CD4-positive, CD25-positive, alpha-beta regulatory T cell (primary cell): Measurements from ENCODE around the gene NUDT19. TPM values are rescaled to one million over a fixed set of nuclear protein-coding genes. Genes with fewer than 3 reads are reported as not detected.

ENCODE experiments used
- ATAC-seq, 2 donors: fragments of 150-1000 bp; cut with Tn5 transposase; one replicate each; pipeline ENCODE4 v1.10.0; 2021; ENCODE audit warnings: low read depth in 2 of 2, moderate number of reproducible peaks in 2 of 2, moderate library complexity in 1 of 2
- DNase-seq, 3 donors: peaks; one replicate each; pipeline versions ENCODE4 v3.0.0 to v3.0.0-alpha.2; 2012 to 2022; ENCODE audit warnings: mixed read lengths in 1 of 3
- H3K27ac ChIP-seq: one replicate; pipeline ENCODE4 v1.7.0; 2013; ENCODE audit warnings: mild to moderate bottlenecking, low read length; ENCODE audit not compliant: insufficient read depth, poor library complexity, severe bottlenecking
- H3K27me3 ChIP-seq: one replicate; pipeline ENCODE4 v1.7.0; 2013; ENCODE audit warnings: low read length; ENCODE audit not compliant: control insufficient read depth, insufficient read depth
- H3K36me3 ChIP-seq: one replicate; pipeline ENCODE4 v1.7.0; 2013; ENCODE audit warnings: mild to moderate bottlenecking, low read length, moderate library complexity; ENCODE audit not compliant: control insufficient read depth, insufficient read depth
- H3K4me1 ChIP-seq: 2 replicates; pipeline ENCODE4 v1.7.0; 2013; ENCODE audit warnings: mild to moderate bottlenecking, low read length; ENCODE audit not compliant: insufficient read depth, control insufficient read depth, poor library complexity, severe bottlenecking
- H3K4me3 ChIP-seq: one replicate; pipeline ENCODE4 v1.7.0; 2013; ENCODE audit warnings: low read depth, mild to moderate bottlenecking, low read length, moderate library complexity
- H3K9me3 ChIP-seq, 2 experiments: 1 replicate in 1 of 2; 2 replicates in 1 of 2; pipeline ENCODE4 v1.7.0; 2013; ENCODE audit warnings: low read length in 2 of 2, mild to moderate bottlenecking in 1 of 2, moderate library complexity in 1 of 2; ENCODE audit not compliant: control insufficient read depth in 2 of 2
- H3K27ac Mint-ChIP-seq, 3 donors: one replicate each; pipeline ENCODE4 v1.8.0; 2020 to 2022; ENCODE audit warnings: mild to moderate bottlenecking in 3 of 3, mixed read lengths in 3 of 3, moderate library complexity in 2 of 3
- H3K27me3 Mint-ChIP-seq: one replicate; pipeline ENCODE4 v1.8.0; 2022; ENCODE audit warnings: mild to moderate bottlenecking, mixed read lengths
- H3K36me3 Mint-ChIP-seq: one replicate; pipeline ENCODE4 v1.8.0; 2020; ENCODE audit warnings: mixed read lengths
- H3K4me1 Mint-ChIP-seq, 4 donors: one replicate each; pipeline ENCODE4 v1.8.0; 2020 to 2022; ENCODE audit warnings: mixed read lengths in 4 of 4, mild to moderate bottlenecking in 1 of 4
- H3K4me3 Mint-ChIP-seq, 4 donors: one replicate each; pipeline ENCODE4 v1.8.0; 2020 to 2022; ENCODE audit warnings: mild to moderate bottlenecking in 4 of 4, mixed read lengths in 4 of 4, moderate library complexity in 3 of 4
- H3K9me3 Mint-ChIP-seq, 7 donors: one replicate each; pipeline ENCODE4 v1.8.0; 2020 to 2022; ENCODE audit warnings: mixed read lengths in 7 of 7, mild to moderate bottlenecking in 3 of 7, moderate library complexity in 2 of 7
- polyA plus RNA-seq, 4 donors: library from polyadenylated mRNA; unstranded; fragments of 300-500 nt; fragmentation: Illumina TruSeq; gene quantifications; one replicate each; pipeline ENCODE4 v1.2.3, GENCODE V29; 2021
- total RNA-seq: library from RNA; stranded (reverse); gene quantifications from one replicate; pipeline ENCODE4 v1.2.3, GENCODE V29; 2022

The NUDT19 gene
- total and polyA plus RNA-seq, 5 donors from 2014 or later: 3.1 to 7.3 (median 4.2) TPM

- H3K27ac ChIP-seq: no peak overlapping the region
- no peak overlapping the region for H3K27ac Mint-ChIP-seq
- DNase-seq (no peak), ATAC-seq (no peak)
- no peaks in the 10 kb centered on the region for H3K27me3 Mint-ChIP-seq
- peaks cover 14% of the 10 kb centered on the region for H3K36me3 Mint-ChIP-seq
- H3K9me3 ChIP-seq: no peaks in the 10 kb centered on the region
- H3K4me1 ChIP-seq: no peaks in the 10 kb centered on the region
- H3K4me3 ChIP-seq: no peak overlapping the region
- no peaks in the 10 kb centered on the region for H3K27me3 ChIP-seq
- no peaks in the 10 kb centered on the region for H3K9me3 Mint-ChIP-seq
- no peak overlapping the region for H3K4me3 Mint-ChIP-seq
- peaks cover 0 to 3% (median 0%) of the 10 kb centered on the region in 4 donors for H3K4me1 Mint-ChIP-seq
- peaks cover 15% of the 10 kb centered on the region for H3K36me3 ChIP-seq
These were observed 25.9 kb downstream of the NUDT19 start for GRCh38 chr19:32717496-32717895.

GRCh38 chr19:32718286-32718685 is 26.7 kb downstream of the NUDT19 start:
- ATAC-seq (no peak), DNase-seq (no peak)
- Histone ChIP-seq H3K9me3 (no peaks in the 10 kb centered on the region), H3K4me1 (no peaks in the 10 kb centered on the region), H3K4me3 (no peak overlapping the region), H3K27ac (no peak overlapping the region), H3K36me3 (peaks cover 9% of the 10 kb centered on the region), H3K27me3 (no peaks in the 10 kb centered on the region)
- peak overlapping the region in 1 of 3 donors; percentile 61 for H3K27ac Mint-ChIP-seq
- no peaks in the 10 kb centered on the region for H3K27me3 Mint-ChIP-seq
- H3K4me3 Mint-ChIP-seq: no peak overlapping the region
- H3K4me1 Mint-ChIP-seq: peaks cover 0 to 3% (median 0%) of the 10 kb centered on the region in 4 donors
- H3K9me3 Mint-ChIP-seq: no peaks in the 10 kb centered on the region
- H3K36me3 Mint-ChIP-seq: peaks cover 13% of the 10 kb centered on the region

GRCh38 chr19:32719611-32720059 is 28.0 kb downstream of the NUDT19 start, which contains the start of gene TDRD12:
TSS of gene TDRD12 (plus strand) at chr19:32719767. CDS start at chr19:32720073, 306 bp downstream.
- no peak within 1 kb of the TSS for H3K27ac ChIP-seq
- no peaks in the 10 kb centered on the region for H3K4me1 ChIP-seq
- no peaks in the 10 kb centered on the region for H3K9me3 ChIP-seq
- DNase-seq (no peak), ATAC-seq (no peak)
- peaks cover 3% of the 10 kb centered on the region for H3K36me3 ChIP-seq
- Mint-ChIP-seq H3K4me3 (no peak within 1 kb of the TSS), H3K9me3 (no peaks in the 10 kb centered on the region), H3K36me3 (peaks cover 8% of the 10 kb centered on the region), H3K4me1 (peaks cover 0 to 3% (median under 1%) of the 10 kb centered on the region in 4 donors), H3K27me3 (no peaks in the 10 kb centered on the region), H3K27ac (peak within 1 kb of the TSS in 1 of 3 donors; percentile 32)
- H3K27me3 ChIP-seq: no peaks in the 10 kb centered on the region
- H3K4me3 ChIP-seq: no peak within 1 kb of the TSS

- peaks cover 0 to 3% (median 0%) of the 10 kb centered on the region in 4 donors for H3K4me1 Mint-ChIP-seq
- no peak overlapping the region for H3K4me3 Mint-ChIP-seq
- ATAC-seq: no peak
- H3K27ac Mint-ChIP-seq: no peak overlapping the region
- no peaks in the 10 kb centered on the region for H3K4me1 ChIP-seq
- H3K9me3 Mint-ChIP-seq: no peaks in the 10 kb centered on the region
- H3K27me3 Mint-ChIP-seq: no peaks in the 10 kb centered on the region
- H3K27me3 ChIP-seq: no peaks in the 10 kb centered on the region
- H3K9me3 ChIP-seq: no peaks in the 10 kb centered on the region
- no peak overlapping the region for H3K27ac ChIP-seq
- H3K4me3 ChIP-seq: no peak overlapping the region
- peaks cover 3% of the 10 kb centered on the region for H3K36me3 ChIP-seq
- no peak for DNase-seq
- H3K36me3 Mint-ChIP-seq: peaks cover 5% of the 10 kb centered on the region
These were observed 28.8 kb downstream of the NUDT19 start for GRCh38 chr19:32720216-32720935.

GRCh38 chr19:32720936-32721250 is 29.3 kb downstream of the NUDT19 start:
- H3K36me3 Mint-ChIP-seq: peaks cover 5% of the 10 kb centered on the region
- DNase-seq (no peak), ATAC-seq (no peak)
- no peaks in the 10 kb centered on the region for H3K9me3 ChIP-seq
- H3K27me3 Mint-ChIP-seq: no peaks in the 10 kb centered on the region
- H3K27ac ChIP-seq: no peak overlapping the region
- peaks cover 0 to 3% (median 0%) of the 10 kb centered on the region in 4 donors for H3K4me1 Mint-ChIP-seq
- no peak overlapping the region for H3K27ac Mint-ChIP-seq
- H3K4me1 ChIP-seq: no peaks in the 10 kb centered on the region
- no peaks in the 10 kb centered on the region for H3K27me3 ChIP-seq
- H3K9me3 Mint-ChIP-seq: no peaks in the 10 kb centered on the region
- H3K4me3 ChIP-seq: no peak overlapping the region
- peaks cover 3% of the 10 kb centered on the region for H3K36me3 ChIP-seq
- no peak overlapping the region for H3K4me3 Mint-ChIP-seq

GRCh38 chr19:32735936-32736335 is 44.3 kb downstream of the NUDT19 start:
- peaks cover 0 to 3% (median 0%) of the 10 kb centered on the region in 4 donors for H3K4me1 Mint-ChIP-seq
- no peak overlapping the region for H3K27ac Mint-ChIP-seq
- no peak for DNase-seq
- H3K4me3 Mint-ChIP-seq: no peak overlapping the region
- no peak overlapping the region for H3K27ac ChIP-seq
- peaks cover 0 to 2% (median 0%) of the 10 kb centered on the region in 7 donors for H3K9me3 Mint-ChIP-seq
- no peaks in the 10 kb centered on the region for H3K36me3 Mint-ChIP-seq
- H3K9me3 ChIP-seq: no peaks in the 10 kb centered on the region
- no peak overlapping the region for H3K4me3 ChIP-seq
- no peaks in the 10 kb centered on the region for H3K4me1 ChIP-seq
- peaks cover 4% of the 10 kb centered on the region for H3K27me3 Mint-ChIP-seq
- no peaks in the 10 kb centered on the region for H3K36me3 ChIP-seq
- no peak for ATAC-seq
- peaks cover 2% of the 10 kb centered on the region for H3K27me3 ChIP-seq

GRCh38 chr19:32743021-32743420 is 51.4 kb downstream of the NUDT19 start:
- Histone ChIP-seq H3K36me3 (no peaks in the 10 kb centered on the region), H3K4me1 (peaks cover 11% of the 10 kb centered on the region), H3K27me3 (peaks cover 2% of the 10 kb centered on the region), H3K9me3 (no peaks in the 10 kb centered on the region), H3K27ac (no peak overlapping the region), H3K4me3 (no peak overlapping the region)
- Mint-ChIP-seq H3K27ac (no peak overlapping the region), H3K4me3 (no peak overlapping the region), H3K4me1 (peaks cover 0 to 8% (median 4%) of the 10 kb centered on the region in 4 donors), H3K9me3 (peaks cover 0 to 2% (median 0%) of the 10 kb centered on the region in 7 donors), H3K36me3 (no peaks in the 10 kb centered on the region), H3K27me3 (peaks cover 4% of the 10 kb centered on the region)
- no peak for ATAC-seq
- no peak for DNase-seq

GRCh38 chr19:32743447-32743846 is 51.8 kb downstream of the NUDT19 start:
- no peak overlapping the region for H3K27ac ChIP-seq
- peaks cover 2% of the 10 kb centered on the region for H3K27me3 ChIP-seq
- no peaks in the 10 kb centered on the region for H3K9me3 ChIP-seq
- Mint-ChIP-seq H3K27me3 (peaks cover 5% of the 10 kb centered on the region), H3K4me3 (no peak overlapping the region), H3K9me3 (peaks cover 0 to 2% (median 0%) of the 10 kb centered on the region in 7 donors), H3K36me3 (no peaks in the 10 kb centered on the region), H3K27ac (no peak overlapping the region), H3K4me1 (peaks cover 0 to 12% (median 7%) of the 10 kb centered on the region in 4 donors)
- H3K36me3 ChIP-seq: no peaks in the 10 kb centered on the region
- peaks cover 11% of the 10 kb centered on the region for H3K4me1 ChIP-seq
- H3K4me3 ChIP-seq: no peak overlapping the region
- no peak for ATAC-seq
- DNase-seq: no peak
